NOMO-1 treated with DMSO at 0.1 percent for 48 hours (cell line): Measurements from ENCODE around the gene WDR72.
"Not testable (repeated sequence)": the region's sequence is repeated elsewhere in the genome, so short reads cannot be mapped to it uniquely, and the experiment has no call there.

Source experiments
- DNase-seq: peaks from one replicate; lab custom pipeline; 2025; ENCODE audit not compliant: unreplicated experiment; lab: John Stamatoyannopoulos, UW

WDR72 gene

DNA sequence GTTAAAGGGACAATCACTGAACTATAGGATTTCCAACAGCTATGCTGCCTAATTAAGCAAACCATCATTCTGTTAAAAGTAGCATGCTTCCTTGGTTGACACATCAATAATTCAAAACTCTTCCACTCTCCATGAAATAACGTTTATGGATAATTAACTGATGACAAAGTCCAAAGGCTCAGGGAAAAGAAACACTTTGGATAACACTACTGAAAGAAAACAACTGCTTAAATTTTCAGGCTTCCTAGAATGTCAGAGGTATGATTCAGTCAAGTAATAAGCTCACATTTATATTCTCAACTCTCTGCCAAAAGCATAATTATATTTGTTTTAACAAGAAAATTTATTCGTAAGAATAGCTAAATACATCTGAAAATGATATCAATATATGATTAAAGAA is 49.6 kb downstream of the WDR72 start:
- no peak for DNase-seq

GRCh38 chr15:53695365-53695764 is 64.1 kb downstream of the WDR72 start:
- DNase-seq, result no peak

DNA sequence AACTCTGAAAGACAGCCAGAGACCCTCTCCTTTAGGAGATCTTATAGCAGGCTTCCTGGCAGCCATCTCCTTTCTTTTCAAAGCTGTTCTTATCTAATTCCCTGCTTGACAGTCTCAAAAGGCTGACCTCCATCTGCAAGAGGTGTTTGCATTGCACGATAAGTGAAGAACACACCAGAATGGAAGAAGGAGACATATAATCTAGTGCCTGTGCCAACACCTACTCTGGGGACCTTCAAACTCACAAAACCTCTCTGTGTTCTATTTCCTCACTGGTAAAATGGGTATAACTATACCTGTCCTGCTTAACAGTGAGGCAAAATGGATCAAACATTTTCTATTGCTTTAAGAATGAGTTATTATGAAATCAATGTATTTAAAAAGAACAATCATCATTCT is 65.0 kb downstream of the WDR72 start:
- no peak for DNase-seq

DNA sequence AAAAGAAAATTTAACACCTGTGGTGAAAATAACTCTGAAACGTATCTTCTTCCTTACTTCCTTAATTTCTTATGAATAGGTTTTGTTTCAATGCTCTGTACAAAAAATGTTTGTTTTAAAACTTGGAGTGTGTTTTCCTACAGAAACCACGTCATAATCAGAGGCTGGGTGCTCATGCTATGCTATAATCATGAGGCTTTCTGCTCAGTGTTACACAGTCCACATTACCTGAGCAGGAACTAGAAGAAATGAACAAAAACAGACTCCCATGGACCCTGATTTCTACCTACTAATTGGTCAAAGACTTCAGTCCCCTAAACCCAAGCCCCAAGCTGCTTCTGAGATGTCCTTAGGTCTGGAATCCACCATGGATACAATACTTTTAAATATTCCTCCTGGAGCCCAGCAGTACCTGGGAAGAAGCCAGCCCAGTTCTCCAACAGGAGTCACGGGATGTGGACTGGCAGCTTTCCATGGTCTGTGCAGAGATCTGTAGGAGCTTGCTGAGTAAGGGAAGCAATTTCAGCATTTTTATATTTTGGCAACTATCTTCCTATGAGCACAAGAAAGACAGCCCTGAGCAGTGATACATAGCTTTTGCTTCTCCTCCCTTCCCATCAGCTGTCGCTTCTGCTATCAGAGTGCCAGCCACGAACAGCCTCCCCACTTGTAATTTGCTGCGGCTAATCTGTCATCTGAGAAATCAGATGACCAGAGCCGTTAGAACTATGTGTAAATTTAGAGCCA is 65.6 kb downstream of the WDR72 start:
- DNase-seq, result no peak

- not testable (repeated sequence) for DNase-seq
These were observed 75.3 kb downstream of the WDR72 start for GRCh38 chr15:53684162-53684561.

DNA sequence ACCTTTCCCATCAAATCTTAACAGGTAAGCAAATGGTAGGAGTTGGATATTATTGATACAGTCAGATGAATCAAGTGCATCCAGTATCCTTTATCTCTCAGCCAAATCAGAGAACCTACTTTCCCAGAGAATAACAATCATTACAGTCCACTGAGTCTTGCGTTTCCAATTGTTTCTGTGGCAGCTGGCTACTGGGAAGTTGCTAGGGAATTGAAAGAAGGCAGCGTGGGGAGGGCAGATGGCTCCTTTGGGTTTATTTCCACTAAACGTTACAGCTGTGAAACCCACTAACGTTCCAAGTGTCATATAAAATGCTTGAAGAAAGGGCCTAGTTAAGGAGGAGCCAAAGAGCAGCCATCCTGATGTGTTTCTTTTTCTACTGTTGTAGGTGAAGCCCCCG is 78.4 kb downstream of the WDR72 start:
- no peak for DNase-seq

DNA sequence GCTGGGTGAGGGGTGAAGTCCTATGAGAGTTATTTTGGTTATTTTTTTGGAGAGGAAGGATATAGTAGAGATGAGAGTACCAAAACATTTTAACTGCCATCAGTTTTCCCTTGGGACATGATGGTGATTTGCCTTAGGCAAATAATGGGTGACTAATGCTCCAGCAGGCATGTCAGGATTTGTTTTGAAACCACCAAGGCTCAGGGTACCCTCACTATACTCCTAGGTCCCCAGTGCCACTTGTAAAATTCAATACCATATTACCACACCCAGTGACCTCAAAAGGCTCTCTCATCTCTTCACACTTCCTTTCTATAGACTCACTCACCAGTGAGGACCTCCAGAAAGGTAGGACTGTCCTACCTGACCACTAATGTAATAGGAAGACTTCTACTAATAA is 83.6 kb downstream of the WDR72 start:
- no peak for DNase-seq

- DNase-seq, result no peak
These were observed 87.9 kb downstream of the WDR72 start for GRCh38 chr15:53671545-53671944.

DNA sequence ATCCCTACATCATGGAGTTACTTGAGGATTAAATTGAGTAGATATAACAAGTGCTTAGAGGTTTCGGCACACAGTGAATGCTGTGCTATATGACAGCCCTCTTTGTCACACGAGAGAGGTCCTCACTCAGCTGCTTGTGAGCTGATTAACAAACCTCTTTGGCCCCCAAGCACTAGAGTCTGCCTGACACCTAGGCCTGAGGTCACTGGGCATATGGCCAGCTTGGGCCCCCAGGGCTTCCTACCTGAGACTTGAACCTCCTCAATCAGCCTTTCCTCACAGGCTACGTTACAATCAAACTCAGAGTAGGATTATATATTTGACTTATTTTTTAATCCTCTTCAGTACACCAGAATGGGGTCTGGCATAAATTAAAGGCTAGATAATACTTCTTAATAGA is 88.8 kb downstream of the WDR72 start:
- DNase-seq, result no peak

- DNase-seq, result no peak
These were observed 93.5 kb downstream of the WDR72 start for GRCh38 chr15:53665930-53666329.

- no peak for DNase-seq
These were observed 100.5 kb downstream of the WDR72 start for GRCh38 chr15:53658827-53659555.

DNA sequence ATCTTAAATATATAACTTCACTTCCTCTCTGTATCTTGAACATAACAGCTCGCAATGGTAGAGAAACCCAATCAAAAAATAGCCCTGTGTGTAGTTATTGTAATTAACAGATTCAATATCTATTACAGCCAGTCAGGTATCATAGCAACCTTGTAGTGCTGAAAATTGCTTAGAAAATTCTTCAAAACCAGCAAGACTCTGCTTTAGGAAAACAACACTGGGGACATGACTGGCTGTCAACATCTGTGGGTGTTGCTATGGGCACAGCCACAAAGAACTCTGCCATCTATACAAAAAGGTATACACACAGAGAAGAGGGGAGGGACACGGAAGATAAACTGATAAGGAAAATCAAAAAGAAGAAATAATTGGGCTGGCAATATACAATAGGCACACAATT is 101.2 kb downstream of the WDR72 start:
- DNase-seq, result no peak

GRCh38 chr15:53648934-53649333 is 110.5 kb downstream of the WDR72 start:
- no peak for DNase-seq

- DNase-seq, result no peak
These were observed 114.8 kb downstream of the WDR72 start for GRCh38 chr15:53644660-53645059.

- no peak for DNase-seq
These were observed 124.9 kb downstream of the WDR72 start for GRCh38 chr15:53634517-53635106.

DNA sequence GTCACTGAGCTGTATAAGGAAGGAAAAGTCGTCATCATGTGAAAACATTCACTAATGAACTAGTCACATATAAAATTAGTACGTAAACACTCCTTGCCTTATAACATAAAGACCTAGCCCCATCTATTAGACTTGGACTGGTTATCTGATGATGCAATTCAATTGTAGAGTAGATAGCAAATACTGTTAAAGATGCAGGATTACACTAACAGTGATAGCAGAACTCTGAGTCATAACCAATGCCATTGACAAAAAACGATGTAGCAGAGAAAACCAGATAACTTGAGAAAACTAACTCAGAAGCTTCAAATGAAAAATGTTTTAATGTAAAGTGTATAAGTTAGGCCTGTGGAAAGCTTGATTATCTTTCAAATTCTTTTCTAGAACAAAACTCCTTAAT is 132.2 kb downstream of the WDR72 start:
- no peak for DNase-seq

- DNase-seq, result no peak
These were observed 133.3 kb downstream of the WDR72 start for GRCh38 chr15:53625962-53626845.

GRCh38 chr15:53625260-53625659 is 134.2 kb downstream of the WDR72 start:
- DNase-seq, result no peak

GRCh38 chr15:53618461-53618860 is 141.0 kb downstream of the WDR72 start:
- DNase-seq, result no peak

GRCh38 chr15:53611145-53611920 is 148.1 kb downstream of the WDR72 start:
- DNase-seq, result no peak

GRCh38 chr15:53591041-53591440 is 168.4 kb downstream of the WDR72 start:
- DNase-seq, result no peak
